GM18507 (cell line): ENCODE data around the gene SOBP.

Source experiments
- DNase-seq: peaks from one replicate; pipeline ENCODE4 v3.0.0; 2011; ENCODE audit warnings: low read depth; ENCODE audit not compliant: insufficient read length; ENCODE audit errors: extremely low spot score
- FAIRE-seq: peaks from 2 replicates; lab custom pipeline; 2011; peaks lifted over from hg19 to GRCh38; lab: Jason Lieb, UNC

The SOBP gene

DNA sequence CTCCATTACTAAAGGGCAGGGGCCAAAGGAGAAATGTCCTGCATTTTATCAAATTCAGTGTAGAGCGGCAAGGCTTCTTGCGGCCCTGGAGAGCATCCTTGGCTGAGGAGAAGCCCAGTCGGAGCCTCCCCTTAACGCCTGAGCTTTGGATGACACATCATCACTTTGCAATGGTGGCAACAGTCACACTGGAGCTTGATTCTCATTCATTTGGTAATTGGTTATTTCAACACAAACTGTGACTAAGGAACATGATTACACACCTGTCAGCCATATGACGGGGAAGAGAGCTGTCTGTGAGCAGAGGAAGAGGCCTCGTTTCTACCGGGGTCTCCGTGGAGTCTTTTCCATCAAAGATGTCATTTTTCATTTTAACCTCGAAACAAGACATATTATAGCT is 81.4 kb downstream of the SOBP start:
- FAIRE-seq (no peak), DNase-seq (no peak)

DNA sequence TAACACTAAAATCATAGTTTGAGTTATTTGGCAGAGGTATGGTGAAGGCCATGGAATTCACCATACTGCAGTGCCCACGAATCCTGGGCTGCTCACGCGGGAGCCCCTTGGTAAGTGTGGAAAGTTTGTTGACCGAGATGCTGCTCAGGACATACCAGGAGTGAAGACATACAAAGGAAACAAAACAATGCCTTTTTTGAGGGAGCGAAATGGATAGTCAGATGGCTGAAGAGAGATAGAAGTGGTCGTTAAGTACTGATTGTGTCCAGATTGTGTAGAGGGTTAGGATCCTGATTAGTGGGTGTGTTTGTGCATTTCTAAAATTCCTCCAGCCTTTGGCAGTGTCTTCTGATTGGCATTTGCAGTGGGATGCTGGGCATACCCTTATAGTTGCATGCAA is 83.0 kb downstream of the SOBP start:
- DNase-seq (no peak), FAIRE-seq (no peak)

DNA sequence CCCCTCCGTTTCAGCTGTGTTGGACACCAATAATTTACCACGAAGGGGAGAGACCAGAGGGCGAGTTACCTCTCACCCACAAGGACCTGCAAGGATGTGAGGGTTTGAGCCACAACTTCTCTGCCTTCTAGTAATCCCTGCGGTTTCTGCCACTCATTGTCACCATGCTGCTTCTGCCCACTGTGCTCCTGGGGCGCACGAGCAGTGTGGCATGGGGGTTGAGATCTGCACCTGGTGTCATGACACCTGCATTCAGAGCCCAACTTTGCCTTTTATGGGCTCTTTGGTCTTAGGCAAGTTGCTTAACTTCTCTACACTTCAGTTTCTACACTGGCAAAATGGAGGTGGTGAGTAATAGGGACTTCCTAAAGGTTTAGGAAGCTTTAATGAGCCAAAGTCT is 84.9 kb downstream of the SOBP start:
- DNase-seq (no peak), FAIRE-seq (no peak)

DNA sequence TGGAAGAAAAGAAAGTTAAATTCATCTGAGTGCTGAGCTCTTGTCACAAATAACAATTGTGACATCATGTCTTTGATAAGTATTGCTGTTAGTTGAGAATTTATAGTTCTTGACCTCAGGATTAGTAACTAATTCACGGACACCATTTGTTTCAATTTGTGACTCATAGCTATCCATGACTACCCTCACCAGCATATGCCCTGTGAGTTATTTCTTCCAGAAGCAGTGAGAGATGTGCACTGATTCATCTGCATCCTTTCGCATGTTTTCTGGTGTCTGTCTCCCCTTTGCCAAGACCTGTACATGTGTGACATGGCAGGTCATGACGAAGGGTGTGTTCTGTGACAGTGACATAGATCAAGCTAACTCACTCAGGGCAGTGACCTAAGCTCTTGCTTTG is 86.9 kb downstream of the SOBP start:
- DNase-seq (no peak), FAIRE-seq (no peak)

DNA sequence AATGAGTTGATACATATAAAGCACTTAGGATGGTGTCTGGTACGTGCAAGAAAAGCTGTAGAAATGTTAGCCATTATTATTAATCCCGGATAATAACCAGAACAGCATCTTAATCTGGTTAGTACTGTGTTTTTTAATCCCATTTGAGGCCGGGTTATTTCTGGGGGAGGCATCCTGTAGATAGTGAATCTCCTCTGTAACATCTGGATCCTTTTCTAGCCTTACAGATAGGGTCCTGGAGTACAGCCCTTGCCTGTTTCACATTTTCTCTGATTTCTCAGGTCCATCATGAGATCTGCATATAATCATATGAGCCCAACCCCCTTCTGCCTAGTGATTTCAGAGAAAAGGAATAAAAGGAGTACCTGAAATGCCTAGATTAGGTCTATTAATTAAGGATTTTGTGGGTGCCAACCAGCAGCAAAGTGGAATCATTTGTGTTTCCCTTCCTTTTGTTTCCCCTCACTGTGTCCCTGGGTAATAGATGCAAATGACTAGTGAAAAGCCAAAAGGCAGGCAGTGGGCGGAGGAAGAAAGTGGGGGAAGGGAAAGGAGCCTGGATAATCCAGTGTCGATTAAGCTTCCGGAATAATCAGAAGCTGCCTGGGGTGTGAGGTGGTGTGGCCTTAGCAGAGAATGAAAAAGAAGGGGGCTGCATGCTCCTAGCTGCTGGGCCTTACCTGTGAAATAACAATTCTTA is 88.9 kb downstream of the SOBP start:
- no peak for FAIRE-seq

DNA sequence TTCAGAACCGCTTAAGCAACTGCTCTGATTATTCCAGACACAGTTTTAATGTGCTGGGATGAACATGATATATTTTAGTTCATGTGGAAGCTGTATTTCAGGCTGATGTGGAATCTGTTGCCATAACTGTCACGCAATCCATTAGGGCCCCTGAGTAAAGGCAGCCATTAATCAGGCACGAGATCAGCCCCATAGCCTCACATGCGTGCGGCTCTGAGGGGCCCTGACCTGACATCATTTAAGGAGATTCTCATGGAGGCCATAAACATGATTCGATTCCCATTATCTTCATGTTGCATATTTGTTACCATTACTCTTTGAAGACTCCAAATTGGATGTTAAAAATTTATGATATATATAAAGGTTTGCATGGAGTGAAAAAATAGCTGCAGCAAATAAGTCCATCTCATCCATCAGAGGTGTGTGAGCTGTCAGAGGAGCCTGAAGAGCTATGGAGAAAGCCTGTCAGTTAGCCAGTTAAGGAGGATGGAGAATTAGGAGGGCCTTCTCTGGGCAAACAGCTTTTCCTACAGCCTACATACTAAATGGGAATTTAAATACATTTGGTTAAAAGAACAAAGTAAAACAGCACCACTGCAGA is 89.6 kb downstream of the SOBP start:
- FAIRE-seq: no peak

More for the DNA sequence above, 88.9 kb downstream of the SOBP start:
- no peak for DNase-seq

DNA sequence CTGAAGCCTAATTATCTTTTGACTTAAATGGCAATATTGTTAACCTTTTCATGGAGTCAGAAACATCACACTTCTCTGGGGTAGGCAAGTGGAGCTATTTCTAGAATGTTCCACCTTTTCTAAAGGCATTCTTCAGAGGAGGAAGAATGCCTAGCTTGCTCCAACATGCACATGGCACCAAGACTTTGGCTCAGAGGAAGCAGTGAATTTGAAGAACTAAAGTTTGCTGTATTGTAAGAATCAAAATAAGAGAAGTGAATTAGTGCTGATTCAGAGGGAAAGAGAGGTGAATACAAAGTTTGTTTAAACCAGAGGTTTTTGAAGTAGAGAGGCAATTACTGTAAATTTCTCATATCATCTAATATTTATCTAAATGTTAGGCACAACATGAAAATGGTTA is 92.2 kb downstream of the SOBP start:
- no peak for DNase-seq
- no peak for FAIRE-seq

More for the DNA sequence above, 89.6 kb downstream of the SOBP start:
- DNase-seq: no peak

DNA sequence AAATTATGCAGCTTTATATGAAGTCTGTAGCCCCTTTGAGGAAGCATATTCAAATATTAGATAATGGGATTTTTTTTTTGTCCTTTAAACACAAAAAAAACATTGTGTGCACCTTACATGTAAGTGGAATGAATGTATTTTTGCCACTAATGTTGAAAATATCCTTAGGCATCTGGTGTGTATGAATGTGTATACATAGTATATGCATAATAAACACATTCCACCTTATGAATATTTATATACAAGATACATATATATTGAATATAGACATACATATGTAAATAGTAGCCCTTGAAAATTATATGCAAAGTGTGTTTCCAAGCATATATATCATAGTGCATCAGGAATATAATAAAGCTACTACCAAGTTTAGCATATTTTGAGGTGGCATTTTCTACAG is 94.8 kb downstream of the SOBP start:
- FAIRE-seq (no peak), DNase-seq (no peak)

DNA sequence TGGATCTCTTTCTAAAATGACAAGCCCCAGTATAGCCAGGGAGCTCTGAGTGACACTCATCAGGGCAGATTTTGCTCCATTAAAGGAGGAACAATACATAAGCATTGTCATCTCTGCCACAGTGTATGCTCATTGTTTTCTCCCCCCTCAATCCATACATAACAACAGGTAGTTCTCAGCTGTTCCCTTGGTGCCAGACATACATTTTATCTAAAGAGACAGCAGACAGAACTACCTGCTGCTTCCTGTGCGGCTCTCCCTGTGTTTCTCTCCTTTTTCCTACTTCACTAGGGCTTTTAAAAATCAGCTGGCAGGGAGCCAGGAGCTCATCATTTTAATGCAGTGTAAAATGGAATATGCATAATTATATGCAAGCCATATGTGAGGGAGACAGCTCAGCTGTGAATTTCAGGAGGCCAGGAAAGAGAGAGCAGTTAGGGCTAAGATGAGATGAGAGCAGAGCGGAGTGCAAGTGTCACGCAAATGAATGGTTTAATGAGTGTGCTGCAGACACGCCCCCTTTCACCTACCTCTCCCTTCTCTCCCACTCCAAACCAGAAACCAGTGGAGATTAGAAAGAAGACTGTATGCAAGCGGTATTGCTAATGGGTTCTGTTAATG is 96.0 kb downstream of the SOBP start:
- DNase-seq: no peak
- no peak for FAIRE-seq

DNA sequence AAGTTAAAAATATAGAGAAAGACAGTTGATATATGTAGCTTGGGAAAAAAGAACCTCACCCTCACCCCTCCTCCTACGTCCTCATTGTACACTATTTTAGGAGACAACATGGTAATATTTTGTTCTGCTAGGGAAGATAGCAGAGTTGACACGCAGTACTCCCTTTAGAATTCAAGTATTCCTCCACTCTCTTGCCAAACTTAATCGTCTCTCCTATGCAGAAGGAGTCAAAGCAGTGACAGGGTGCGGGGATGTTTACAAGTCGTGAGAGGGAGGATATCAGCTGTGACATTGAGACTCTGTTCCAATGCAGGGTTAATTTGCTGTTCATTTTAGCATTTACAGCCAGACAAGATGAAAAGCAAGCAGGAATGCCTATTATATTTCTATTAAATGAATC is 97.5 kb downstream of the SOBP start:
- no peak for FAIRE-seq
- no peak for DNase-seq

DNA sequence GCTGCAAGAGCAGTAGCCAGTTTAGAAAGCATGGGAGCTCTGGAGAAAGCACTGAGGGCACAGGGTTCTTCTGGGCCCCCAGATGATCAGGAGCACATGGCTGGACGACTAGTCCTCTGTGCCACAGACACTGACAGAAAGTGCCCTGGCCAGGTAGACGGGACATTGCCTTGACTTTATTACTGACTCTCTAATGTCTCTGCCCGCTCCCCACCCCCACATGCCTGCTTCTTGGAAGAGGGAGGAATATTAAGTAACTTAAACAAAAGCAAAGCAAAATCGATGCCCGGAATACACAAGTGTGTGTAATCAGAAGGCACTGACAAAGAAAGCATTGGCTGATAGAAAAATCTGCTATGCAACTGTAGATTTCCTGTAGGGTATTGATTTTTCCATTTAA is 99.3 kb downstream of the SOBP start:
- DNase-seq: no peak
- no peak for FAIRE-seq

DNA sequence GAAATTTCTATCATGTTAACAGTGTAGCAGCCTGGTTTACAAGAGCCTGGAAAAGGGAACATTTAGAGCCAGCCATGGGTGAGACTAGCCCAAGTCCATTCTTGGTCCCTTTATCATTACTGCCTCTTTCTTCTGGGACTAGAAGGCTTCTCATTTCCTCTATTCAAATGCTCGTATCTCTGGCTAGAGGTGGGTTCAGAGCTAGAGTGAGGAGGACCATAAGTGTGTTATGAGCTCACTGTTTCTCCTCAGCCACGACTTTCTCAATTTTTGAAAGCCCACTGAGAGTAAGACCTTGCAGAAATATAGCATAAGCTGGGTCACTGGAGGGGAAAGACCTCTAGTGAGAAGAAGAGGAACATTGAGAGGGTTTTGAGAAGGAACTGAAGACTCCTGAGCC is 100.0 kb downstream of the SOBP start:
- FAIRE-seq (no peak), DNase-seq (no peak)

DNA sequence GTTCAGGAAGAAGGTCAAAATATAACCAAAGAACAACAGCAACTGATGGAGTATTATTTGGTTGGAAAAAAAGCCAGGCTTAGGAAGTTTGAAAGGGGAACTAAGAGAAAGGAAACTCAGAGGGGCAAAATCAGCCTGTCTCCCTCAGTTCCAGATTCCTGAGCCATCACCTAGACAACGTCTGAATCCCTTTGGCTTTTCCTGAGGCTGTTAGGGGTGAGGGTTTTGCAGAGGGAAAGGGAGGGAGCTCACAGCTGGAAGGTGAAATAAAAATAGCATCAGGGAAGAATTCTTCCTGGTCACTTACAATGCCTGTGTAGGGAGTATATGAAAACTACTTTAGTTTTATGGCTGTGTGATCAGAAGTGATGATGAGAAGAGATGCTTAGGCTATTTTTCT is 100.5 kb downstream of the SOBP start:
- no peak for FAIRE-seq

DNA sequence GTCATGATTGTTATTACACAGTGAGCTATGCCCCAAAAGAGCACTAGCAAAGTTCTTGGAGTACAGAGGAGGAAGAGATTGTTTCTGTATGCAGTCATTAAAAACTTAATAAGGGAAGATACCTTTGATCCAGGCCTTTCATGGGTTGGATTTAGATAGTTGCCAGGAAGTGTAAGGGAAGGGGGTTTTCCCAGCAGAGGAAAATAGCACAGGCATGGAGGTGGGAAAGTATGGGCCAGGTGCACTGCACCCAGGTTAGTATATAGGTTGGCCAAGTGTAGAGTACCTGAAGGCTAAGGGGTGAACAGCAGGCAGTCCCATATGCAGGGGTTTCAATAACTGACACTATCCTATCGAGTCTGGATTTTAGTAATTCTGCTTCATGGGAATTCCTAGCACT is 101.4 kb downstream of the SOBP start:
- DNase-seq (no peak), FAIRE-seq (no peak)

More for the DNA sequence above, 100.5 kb downstream of the SOBP start:
- no peak for DNase-seq

DNA sequence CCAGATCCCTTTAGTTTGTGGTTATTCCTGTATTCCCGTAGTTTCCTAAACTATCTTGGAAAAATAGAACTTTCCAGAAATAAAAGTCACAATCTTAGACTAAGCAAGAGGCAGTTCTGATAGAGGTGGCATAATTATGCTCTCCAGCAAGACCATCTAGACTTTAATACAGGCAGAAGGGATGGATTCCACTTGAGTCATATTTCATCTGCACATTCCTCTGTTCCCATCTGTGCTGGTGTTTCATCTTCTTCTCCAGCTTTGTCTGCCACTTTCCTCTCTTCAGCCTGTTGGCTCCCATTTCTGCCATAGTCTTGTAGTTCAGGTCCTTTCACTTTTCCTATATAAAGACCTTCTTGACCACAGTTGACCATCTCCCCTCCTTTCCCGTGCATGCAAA is 102.9 kb downstream of the SOBP start:
- FAIRE-seq: no peak
- no peak for DNase-seq

DNA sequence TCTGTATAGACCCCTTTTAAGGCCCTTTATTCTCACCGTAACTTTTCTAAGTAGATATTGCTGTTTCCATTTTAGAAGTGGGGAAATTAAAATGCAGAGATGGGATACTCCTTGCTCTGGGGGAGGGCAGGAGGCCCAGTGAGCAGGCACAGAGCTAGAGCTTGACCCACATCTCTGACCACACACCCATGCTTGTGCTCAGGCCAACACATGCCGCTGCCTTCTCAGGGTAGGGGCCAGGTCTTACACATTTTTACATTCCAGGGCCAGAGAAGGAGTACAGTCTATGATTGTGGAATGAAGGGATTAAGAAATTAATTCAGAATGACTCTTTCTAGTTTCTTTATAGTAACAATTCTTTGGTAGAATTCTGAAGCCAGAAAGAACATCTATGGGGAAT is 104.8 kb downstream of the SOBP start:
- no peak for FAIRE-seq
- no peak for DNase-seq

DNA sequence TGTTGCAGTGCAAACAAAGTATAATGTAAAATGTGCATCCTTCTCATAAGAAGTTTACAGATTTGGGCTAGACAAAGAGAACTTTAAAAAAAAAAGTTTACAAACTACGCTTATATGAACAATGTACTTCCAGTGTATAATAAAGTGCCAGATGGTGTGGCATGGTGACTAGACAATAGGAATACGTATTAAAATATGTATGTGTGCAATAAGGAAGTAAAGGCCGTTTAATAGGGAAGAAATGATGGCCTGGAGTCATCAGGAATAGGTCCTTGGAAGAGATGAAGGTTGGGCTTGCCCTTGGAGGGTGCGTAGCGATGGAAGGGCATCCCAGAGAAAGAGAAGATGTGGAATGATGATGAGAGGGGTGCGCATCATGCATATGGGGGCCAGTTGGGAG is 108.2 kb downstream of the SOBP start:
- FAIRE-seq: no peak
- no peak for DNase-seq

DNA sequence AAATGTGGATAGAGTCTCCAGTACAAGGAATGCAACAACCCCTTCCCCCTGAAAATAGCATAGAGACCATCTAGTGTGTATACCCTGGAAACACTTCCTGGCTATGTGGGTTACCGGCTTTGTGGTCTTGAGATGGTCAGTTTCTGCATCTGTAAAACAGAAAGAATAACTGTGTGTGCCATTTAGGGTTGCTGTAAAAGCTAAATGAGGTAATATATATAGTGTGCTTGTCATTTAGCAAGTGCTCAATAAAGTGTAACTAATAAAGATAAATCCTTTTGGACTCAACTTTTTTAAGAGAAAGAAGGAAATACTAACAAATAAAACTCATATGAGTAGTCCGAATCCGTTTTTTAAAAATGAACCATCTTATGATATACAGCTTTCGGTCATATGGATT is 109.1 kb downstream of the SOBP start:
- FAIRE-seq (no peak), DNase-seq (no peak)

DNA sequence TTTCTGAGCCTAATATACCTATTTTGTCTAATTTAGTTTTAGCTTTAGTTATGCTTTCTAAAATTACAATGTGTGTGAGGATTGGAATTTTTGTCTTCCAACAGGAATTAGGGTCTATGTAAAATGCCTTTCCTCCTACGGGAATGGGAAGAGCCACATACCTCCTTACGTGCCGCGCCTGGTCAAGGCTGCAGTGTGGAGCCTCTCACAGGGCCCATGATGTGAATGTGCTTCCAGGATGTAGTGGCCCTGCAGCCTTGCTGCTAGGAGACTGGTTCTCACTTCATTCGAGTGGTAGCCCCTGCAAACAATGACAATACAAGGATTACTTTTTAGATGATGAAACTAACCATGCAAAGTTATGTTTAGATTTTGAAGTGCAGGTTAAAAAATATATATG is 110.2 kb downstream of the SOBP start:
- FAIRE-seq (no peak), DNase-seq (no peak)

DNA sequence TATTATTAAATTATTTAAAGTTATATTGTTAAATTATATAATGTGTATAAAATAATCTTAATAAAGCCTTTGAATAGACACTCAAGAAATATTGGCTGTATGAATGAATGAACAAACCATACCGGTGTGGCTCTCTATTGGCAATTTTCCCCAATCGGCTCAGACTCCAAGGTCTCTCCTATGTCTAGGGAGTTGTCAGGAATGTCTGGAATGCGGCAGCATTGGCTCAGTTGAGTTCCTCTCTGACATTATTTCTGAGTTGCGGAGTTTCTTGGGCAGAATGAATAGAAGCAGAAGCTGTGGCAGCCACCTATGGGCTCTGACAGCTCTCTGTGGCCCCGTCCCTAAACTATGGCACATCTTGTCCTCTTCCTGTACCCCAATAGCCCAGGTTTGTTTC is 111.0 kb downstream of the SOBP start:
- DNase-seq (no peak), FAIRE-seq (no peak)

DNA sequence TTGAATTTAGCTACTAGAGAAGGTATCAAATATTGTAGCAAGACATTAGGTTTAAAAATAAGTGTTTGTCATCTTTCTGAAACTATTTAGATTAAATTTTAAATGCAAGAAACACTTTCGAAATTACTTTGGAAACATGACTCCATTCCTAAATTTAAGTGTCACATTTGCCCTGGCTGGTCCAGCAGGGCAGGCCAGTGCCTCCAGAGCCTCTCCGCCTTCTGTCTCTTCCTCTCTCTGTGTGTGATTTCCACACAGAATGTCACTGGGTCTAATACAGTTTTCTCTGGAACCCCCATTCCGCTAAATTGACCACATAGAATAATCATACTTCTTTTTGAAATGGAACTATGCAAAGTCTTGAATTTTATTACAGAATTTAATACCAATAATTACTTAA is 111.5 kb downstream of the SOBP start:
- DNase-seq (no peak), FAIRE-seq (no peak)
